Mammary epithelial cell (primary cell): ENCODE measurements around the gene PCBP3.

Experiments
- CTCF ChIP-seq, 2 donors: IDR thresholded peaks in 1 of 2; conservative IDR thresholded peaks in 1 of 2; 2 replicates each; pipeline ENCODE4 v1.5.1; 2011 to 2012; ENCODE audit warnings: inconsistent platforms in 2 of 2, low read length in 2 of 2, mild to moderate bottlenecking in 2 of 2, control low read depth in 1 of 2, low read depth in 1 of 2; ENCODE audit not compliant: insufficient read depth in 1 of 2; ENCODE audit errors: extremely low read depth in 1 of 2
- EZH2 ChIP-seq: IDR thresholded peaks from 2 replicates; pipeline ENCODE4 v1.6.1; 2012; ENCODE audit warnings: low read length, inconsistent platforms, borderline replicate concordance

- TF ChIP-seq CTCF (conservative IDR thresholded peaks at IDR 0.05 in 1 of 2, IDR thresholded peaks at IDR 0.05 in 1 of 2; ENCODE audit: extremely low read depth in 1 of 2, insufficient read depth in 1 of 2, low read depth in 1 of 2, low read length in 2 of 2) (no peak), EZH2 (no peak)
Observed at GRCh38 chr21:45725844-45726200, 82.3 kb downstream of the PCBP3 start.
